Uterus (tissue), 4 donors: ENCODE results near the gene TMOD2. TPM values are rescaled to one million over a fixed set of nuclear protein-coding genes. Genes with fewer than 3 reads are reported as not detected.
A peak's percentile ranks its signal among the peaks of the same experiment; 100 is the strongest.

Experiments
- DNase-seq, 2 donors: peaks; one replicate each; pipeline ENCODE4 v3.0.0-alpha.2; 2019 to 2020
- H3K27ac ChIP-seq, 2 donors: fragments of 200-600 bp; sonication (generic); 1 replicate in 1 of 2; 2 replicates in 1 of 2; pipeline ENCODE4 v1.5.1; 2016 to 2018
- H3K27me3 ChIP-seq, 2 donors: fragments of 200-600 bp; sonication (generic); one replicate each; pipeline ENCODE4 v1.5.1; 2018 to 2019; ENCODE audit warnings: control low read depth in 1 of 2
- H3K36me3 ChIP-seq, 2 donors: fragments of 200-600 bp; sonication (generic); one replicate each; pipeline ENCODE4 v1.5.1; 2019; ENCODE audit warnings: control low read depth in 1 of 2
- H3K4me1 ChIP-seq, 2 donors: fragments of 200-600 bp; sonication (generic); one replicate each; pipeline ENCODE4 v1.5.1; 2018 to 2019; ENCODE audit warnings: control low read depth in 1 of 2
- H3K4me3 ChIP-seq, 2 donors: fragments of 200-600 bp; sonication (generic); 1 replicate in 1 of 2; 2 replicates in 1 of 2; pipeline ENCODE4 v1.5.1; 2018 to 2019; ENCODE audit warnings: mild to moderate bottlenecking in 1 of 2
- H3K9me3 ChIP-seq, 2 donors: fragments of 200-600 bp; sonication (generic); one replicate each; pipeline ENCODE4 v1.5.1; 2019; ENCODE audit warnings: control low read depth in 1 of 2
- POLR2A ChIP-seq, 2 donors: fragments of 450-650 bp; IDR thresholded peaks; one replicate each; pipeline ENCODE4 v1.6.1; 2016; ENCODE audit warnings: antibody characterized with exemption in 2 of 2, mild to moderate bottlenecking in 1 of 2, moderate library complexity in 1 of 2
- intact Hi-C: fragments of 100-400 bp; cut with DNase I; formaldehyde crosslinking; loops from one replicate; pipeline ENCODE4 v1.15.1; 2023; ENCODE audit warnings: low total_unique reads
- total RNA-seq, 4 donors: library from RNA; depleted of rRNA in 3 of 4; stranded (reverse); fragments of >200 nt in 3 of 4; gene quantifications; one replicate each; pipeline versions ENCODE4 v1.1.0 to v1.2.4, GENCODE V29; 2014 to 2023
- TF ChIP-seq, protein P1 (sequence below), 4 experiments: fragments of 200-600 bp in 2 of 4; fragments of 450-650 bp in 2 of 4; sonication (generic) in 2 of 4; IDR thresholded peaks; one replicate each; pipeline ENCODE4 v1.5.1; 2016 to 2019; ENCODE audit warnings: antibody characterized with exemption in 4 of 4, mild to moderate bottlenecking in 2 of 4, moderate library complexity in 1 of 4
- donor health status: DM: yes; HTN: yes; CAD: no.

Gene TMOD2
- total RNA-seq, 4 donors from 2014 or later, result 20.9 to 113 (median 35.0) TPM

DNA sequence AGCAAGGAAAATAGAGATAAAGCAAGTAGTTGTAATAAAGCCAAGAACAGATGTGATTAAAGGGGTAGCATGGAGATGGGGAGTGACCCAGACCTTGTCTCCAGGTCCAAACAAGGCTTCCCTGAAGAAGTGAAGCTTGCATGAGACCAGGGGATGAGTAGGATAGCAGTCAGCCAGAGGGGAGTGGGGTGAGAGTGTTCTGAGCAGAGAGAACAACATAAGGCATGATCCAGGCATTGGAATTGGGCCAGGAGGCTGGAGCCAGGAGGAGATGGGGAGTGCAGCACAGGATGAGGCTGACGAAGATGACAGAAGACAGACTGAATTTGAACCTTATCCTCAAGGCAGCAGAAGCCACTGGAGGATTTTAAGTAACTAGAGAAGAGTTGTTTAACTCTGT lies 7.2 kb downstream of the TMOD2 start:
- intact Hi-C loops, result no loop called here
- Histone ChIP-seq H3K4me1 (peaks cover 0 to 5% of the 10 kb centered on the region in 2 donors), H3K9me3 (no peaks in the 10 kb centered on the region), H3K36me3 (no peaks in the 10 kb centered on the region), H3K27ac (peak overlapping the region; percentile 72 to 75), H3K4me3 (no peak overlapping the region), H3K27me3 (no peaks in the 10 kb centered on the region)
- TF ChIP-seq, protein P1, sequence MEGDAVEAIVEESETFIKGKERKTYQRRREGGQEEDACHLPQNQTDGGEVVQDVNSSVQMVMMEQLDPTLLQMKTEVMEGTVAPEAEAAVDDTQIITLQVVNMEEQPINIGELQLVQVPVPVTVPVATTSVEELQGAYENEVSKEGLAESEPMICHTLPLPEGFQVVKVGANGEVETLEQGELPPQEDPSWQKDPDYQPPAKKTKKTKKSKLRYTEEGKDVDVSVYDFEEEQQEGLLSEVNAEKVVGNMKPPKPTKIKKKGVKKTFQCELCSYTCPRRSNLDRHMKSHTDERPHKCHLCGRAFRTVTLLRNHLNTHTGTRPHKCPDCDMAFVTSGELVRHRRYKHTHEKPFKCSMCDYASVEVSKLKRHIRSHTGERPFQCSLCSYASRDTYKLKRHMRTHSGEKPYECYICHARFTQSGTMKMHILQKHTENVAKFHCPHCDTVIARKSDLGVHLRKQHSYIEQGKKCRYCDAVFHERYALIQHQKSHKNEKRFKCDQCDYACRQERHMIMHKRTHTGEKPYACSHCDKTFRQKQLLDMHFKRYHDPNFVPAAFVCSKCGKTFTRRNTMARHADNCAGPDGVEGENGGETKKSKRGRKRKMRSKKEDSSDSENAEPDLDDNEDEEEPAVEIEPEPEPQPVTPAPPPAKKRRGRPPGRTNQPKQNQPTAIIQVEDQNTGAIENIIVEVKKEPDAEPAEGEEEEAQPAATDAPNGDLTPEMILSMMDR (IDR thresholded peaks at IDR 0.05), result no peak
- no peak for TF ChIP-seq POLR2A (IDR thresholded peaks at IDR 0.05)
- DNase-seq, result peak; percentile 87 to 93

DNA sequence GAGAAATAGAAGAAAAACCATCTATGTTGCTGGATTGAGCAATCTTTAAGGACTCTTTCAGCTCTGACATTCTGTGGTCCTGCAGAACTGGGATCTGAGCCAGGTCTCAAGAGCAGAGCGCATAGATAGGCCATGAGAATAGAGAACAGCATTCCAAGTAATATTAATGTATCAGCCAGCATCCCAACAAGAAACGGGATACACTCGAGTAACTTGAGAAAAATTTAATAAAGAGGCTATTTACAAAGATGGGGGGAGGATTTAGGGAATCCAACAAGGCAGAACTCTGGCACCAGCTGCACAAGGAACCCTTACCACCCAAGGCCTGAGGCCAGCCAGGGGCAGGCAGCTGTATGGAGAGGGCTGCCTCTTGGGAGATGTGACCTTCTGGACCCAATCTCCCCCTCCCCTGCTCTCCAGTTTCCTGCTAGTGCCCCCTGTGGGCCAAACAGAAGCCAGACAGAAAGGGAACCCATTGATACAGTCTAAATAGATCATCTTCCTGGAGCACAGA lies 8.2 kb downstream of the TMOD2 start:
- Histone ChIP-seq H3K4me3 (no peak overlapping the region), H3K4me1 (peaks cover 0 to 5% of the 10 kb centered on the region in 2 donors), H3K36me3 (no peaks in the 10 kb centered on the region), H3K9me3 (no peaks in the 10 kb centered on the region), H3K27me3 (no peaks in the 10 kb centered on the region), H3K27ac (peak overlapping the region; percentile 72 to 75)
- DNase-seq, result peak; percentile 66 to 73
- TF ChIP-seq, protein P1 (IDR thresholded peaks at IDR 0.05), result no peak
- no peak for TF ChIP-seq POLR2A (IDR thresholded peaks at IDR 0.05)
- intact Hi-C loops, result no loop called here

DNA sequence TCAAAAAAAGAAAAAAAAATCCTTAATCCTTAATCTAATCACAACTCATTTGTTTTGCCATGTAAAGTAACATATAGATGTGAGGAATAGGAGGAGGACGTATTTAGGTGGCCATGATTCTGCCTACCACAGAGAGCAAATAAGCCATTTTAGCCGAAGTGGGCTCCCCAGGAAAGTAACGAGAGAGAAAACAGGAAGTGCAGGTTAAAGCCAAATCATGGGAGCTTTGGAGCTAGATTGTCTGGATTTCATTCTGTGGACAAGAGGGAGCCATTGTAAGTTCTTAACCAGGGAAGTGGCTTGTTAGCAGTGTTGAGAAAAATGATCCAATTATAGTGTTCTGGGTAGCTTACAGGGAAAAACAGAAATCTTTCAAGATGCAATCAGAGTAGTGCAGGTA lies 9.4 kb downstream of the TMOD2 start:
- H3K27me3 ChIP-seq, result no peaks in the 10 kb centered on the region
- intact Hi-C loops, result no loop called here
- TF ChIP-seq, protein P1 (IDR thresholded peaks at IDR 0.05), result no peak
- no peak for TF ChIP-seq POLR2A (IDR thresholded peaks at IDR 0.05)
- peaks cover 0 to 5% of the 10 kb centered on the region in 2 donors for H3K4me1 ChIP-seq
- no peaks in the 10 kb centered on the region for H3K9me3 ChIP-seq
- H3K27ac ChIP-seq, result no peak overlapping the region
- DNase-seq, result no peak
- H3K4me3 ChIP-seq, result no peak overlapping the region
- no peaks in the 10 kb centered on the region for H3K36me3 ChIP-seq

GRCh38 chr15:51765751-51766150 lies 14.4 kb downstream of the TMOD2 start:
- H3K27ac ChIP-seq, result no peak overlapping the region

GRCh38 chr15:51766341-51766740 lies 14.9 kb downstream of the TMOD2 start:
- no peaks in the 10 kb centered on the region for H3K4me1 ChIP-seq

More at GRCh38 chr15:51765751-51766150, 14.4 kb downstream of the TMOD2 start:
- H3K9me3 ChIP-seq, result no peaks in the 10 kb centered on the region
- TF ChIP-seq POLR2A (IDR thresholded peaks at IDR 0.05), result no peak
- no peak overlapping the region for H3K4me3 ChIP-seq
- no peaks in the 10 kb centered on the region for H3K27me3 ChIP-seq
- H3K36me3 ChIP-seq, result no peaks in the 10 kb centered on the region
- intact Hi-C loops, result no loop called here
- H3K4me1 ChIP-seq, result no peaks in the 10 kb centered on the region
- DNase-seq, result no peak

More at GRCh38 chr15:51766341-51766740, 14.9 kb downstream of the TMOD2 start:
- no peaks in the 10 kb centered on the region for H3K27me3 ChIP-seq
- intact Hi-C loops, result no loop called here
- no peaks in the 10 kb centered on the region for H3K9me3 ChIP-seq
- no peaks in the 10 kb centered on the region for H3K36me3 ChIP-seq
- no peak overlapping the region for H3K4me3 ChIP-seq
- H3K27ac ChIP-seq, result no peak overlapping the region
- no peak for DNase-seq
- no peak for TF ChIP-seq POLR2A (IDR thresholded peaks at IDR 0.05)
- TF ChIP-seq, protein P1 (IDR thresholded peaks at IDR 0.05), result no peak
